Smooth muscle cell (in vitro differentiated cells): Measurements from ENCODE around the gene VSTM4. TPM values are rescaled to one million over a fixed set of nuclear protein-coding genes. Genes with fewer than 3 reads are reported as not detected.
A peak's percentile ranks its signal among the peaks of the same experiment; 100 is the strongest.

ENCODE experiments used
- DNase-seq: peaks from one replicate; lab custom pipeline; 2025; ENCODE audit not compliant: unreplicated experiment; lab: John Stamatoyannopoulos, UW
- H2AFZ ChIP-seq: fragments of 200-600 bp; sonication (generic); 2 replicates; pipeline ENCODE4 v1.6.0; 2016; ENCODE audit warnings: antibody characterized with exemption, low read depth, mild to moderate bottlenecking
- H3F3A ChIP-seq: fragments of 200-600 bp; sonication (generic); 2 replicates; pipeline ENCODE4 v1.6.0; 2017; ENCODE audit warnings: antibody characterized with exemption, low read depth
- H3K27ac ChIP-seq: fragments of 200-600 bp; sonication (generic); 2 replicates; pipeline ENCODE4 v1.5.1; 2016; ENCODE audit warnings: low read depth, mild to moderate bottlenecking
- H3K27me3 ChIP-seq: fragments of 200-600 bp; sonication (generic); 2 replicates; pipeline ENCODE4 v1.6.1; 2016; ENCODE audit warnings: low read depth, mild to moderate bottlenecking
- H3K36me3 ChIP-seq: fragments of 200-600 bp; sonication (generic); 2 replicates; pipeline ENCODE4 v1.5.1; 2016; ENCODE audit warnings: low read depth
- H3K4me1 ChIP-seq: fragments of 200-600 bp; sonication (generic); 2 replicates; pipeline ENCODE4 v1.5.1; 2016; ENCODE audit warnings: low read depth
- H3K4me2 ChIP-seq: fragments of 200-600 bp; sonication (generic); 2 replicates; pipeline ENCODE4 v1.6.0; 2016; ENCODE audit warnings: mild to moderate bottlenecking
- H3K4me3 ChIP-seq: fragments of 200-600 bp; sonication (generic); 2 replicates; pipeline ENCODE4 v1.5.1; 2016; ENCODE audit warnings: mild to moderate bottlenecking
- H3K79me2 ChIP-seq: fragments of 200-600 bp; sonication (generic); 2 replicates; pipeline ENCODE4 v1.6.0; 2016; ENCODE audit warnings: low read depth, mild to moderate bottlenecking
- H3K9ac ChIP-seq: fragments of 200-600 bp; sonication (generic); 2 replicates; pipeline ENCODE4 v1.6.0; 2016; ENCODE audit warnings: low read depth
- H3K9me3 ChIP-seq: fragments of 200-600 bp; sonication (generic); replicated peaks from 2 replicates; pipeline ENCODE4 v1.5.1; 2016; ENCODE audit warnings: low read depth
- H4K20me1 ChIP-seq: fragments of 200-600 bp; sonication (generic); 2 replicates; pipeline ENCODE4 v1.6.0; 2016; ENCODE audit warnings: low read depth
- WGBS: methylation state at CpG from one replicate; pipeline ENCODE4 v1.1.7; 2016; ENCODE audit warnings: low lambda C conversion rate; 5-methylcytosine and 5-hydroxymethylcytosine counted together
- polyA plus RNA-seq: library from polyadenylated mRNA; unstranded; fragments of >200 nt; fragmentation: Nextera tagmentation; extraction: Ambion mirVana; gene quantifications from 2 replicates; pipeline ENCODE4 v1.2.1, GENCODE V29; 2016
- total RNA-seq: library from RNA; depleted of rRNA; stranded (reverse); fragments of >200 nt; gene quantifications from 2 replicates; pipeline ENCODE4 v1.2.3, GENCODE V29; 2014
- TF ChIP-seq, protein P1 (sequence below): fragments of 200-600 bp; sonication (generic); IDR thresholded peaks from 2 replicates; pipeline ENCODE4 v1.5.1; 2017; ENCODE audit warnings: borderline replicate concordance, mild to moderate bottlenecking, antibody characterized with exemption; ENCODE audit not compliant: insufficient read depth, poor library complexity, severe bottlenecking

The VSTM4 gene
- total and polyA plus RNA-seq, 2 experiments from 2014 or later: 5.1 to 7.7 TPM

GRCh38 chr10:49029666-49030065 is 85.7 kb downstream of the VSTM4 start:
- no peak overlapping the region for H2AFZ ChIP-seq

DNA sequence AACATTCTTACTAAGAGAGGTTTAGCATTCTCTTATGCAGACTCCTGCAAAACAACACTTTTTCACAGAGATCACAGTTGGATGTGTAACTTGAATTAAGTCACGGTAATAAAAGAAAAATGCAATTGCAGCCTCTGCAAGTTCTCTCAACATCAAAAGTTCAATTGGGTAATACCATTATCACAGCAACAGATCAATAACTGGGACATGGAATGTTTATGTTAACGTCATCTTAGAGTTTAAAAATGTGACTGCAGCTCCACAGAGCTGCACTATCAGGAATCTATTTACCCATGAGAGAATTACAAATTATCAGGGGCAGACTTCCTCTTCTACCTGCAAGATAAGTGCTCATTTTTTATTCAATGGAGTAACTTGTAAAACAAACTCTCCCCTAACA is 86.7 kb downstream of the VSTM4 start:
- H3K27ac ChIP-seq: no peak overlapping the region
- H3F3A ChIP-seq: no peaks in the 10 kb centered on the region
- no peaks in the 10 kb centered on the region for H3K79me2 ChIP-seq
- WGBS: 77% methylated on average over 2 of the region's 2 CpGs
- no peaks in the 10 kb centered on the region for H3K9me3 ChIP-seq
- no peak for DNase-seq
- no peak overlapping the region for H3K4me3 ChIP-seq
- TF ChIP-seq, protein P1, sequence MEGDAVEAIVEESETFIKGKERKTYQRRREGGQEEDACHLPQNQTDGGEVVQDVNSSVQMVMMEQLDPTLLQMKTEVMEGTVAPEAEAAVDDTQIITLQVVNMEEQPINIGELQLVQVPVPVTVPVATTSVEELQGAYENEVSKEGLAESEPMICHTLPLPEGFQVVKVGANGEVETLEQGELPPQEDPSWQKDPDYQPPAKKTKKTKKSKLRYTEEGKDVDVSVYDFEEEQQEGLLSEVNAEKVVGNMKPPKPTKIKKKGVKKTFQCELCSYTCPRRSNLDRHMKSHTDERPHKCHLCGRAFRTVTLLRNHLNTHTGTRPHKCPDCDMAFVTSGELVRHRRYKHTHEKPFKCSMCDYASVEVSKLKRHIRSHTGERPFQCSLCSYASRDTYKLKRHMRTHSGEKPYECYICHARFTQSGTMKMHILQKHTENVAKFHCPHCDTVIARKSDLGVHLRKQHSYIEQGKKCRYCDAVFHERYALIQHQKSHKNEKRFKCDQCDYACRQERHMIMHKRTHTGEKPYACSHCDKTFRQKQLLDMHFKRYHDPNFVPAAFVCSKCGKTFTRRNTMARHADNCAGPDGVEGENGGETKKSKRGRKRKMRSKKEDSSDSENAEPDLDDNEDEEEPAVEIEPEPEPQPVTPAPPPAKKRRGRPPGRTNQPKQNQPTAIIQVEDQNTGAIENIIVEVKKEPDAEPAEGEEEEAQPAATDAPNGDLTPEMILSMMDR: no peak
- H3K4me2 ChIP-seq: no peak overlapping the region
- no peak overlapping the region for H3K9ac ChIP-seq
- no peak overlapping the region for H2AFZ ChIP-seq
- no peaks in the 10 kb centered on the region for H3K36me3 ChIP-seq
- no peaks in the 10 kb centered on the region for H3K27me3 ChIP-seq
- H3K4me1 ChIP-seq: peaks cover 6% of the 10 kb centered on the region
- no peaks in the 10 kb centered on the region for H4K20me1 ChIP-seq

More at GRCh38 chr10:49029666-49030065, 85.7 kb downstream of the VSTM4 start:
- H3K9me3 ChIP-seq: no peaks in the 10 kb centered on the region
- no peaks in the 10 kb centered on the region for H3F3A ChIP-seq
- H3K27me3 ChIP-seq: no peaks in the 10 kb centered on the region
- H3K9ac ChIP-seq: no peak overlapping the region
- TF ChIP-seq, protein P1: no peak
- DNase-seq: no peak
- no peaks in the 10 kb centered on the region for H3K79me2 ChIP-seq
- no peaks in the 10 kb centered on the region for H3K36me3 ChIP-seq
- H3K4me2 ChIP-seq: no peak overlapping the region
- no peak overlapping the region for H3K4me3 ChIP-seq
- no peak overlapping the region for H3K27ac ChIP-seq
- H4K20me1 ChIP-seq: no peaks in the 10 kb centered on the region
- 100% methylated on average over 1 of the region's 1 CpG for WGBS
- H3K4me1 ChIP-seq: no peaks in the 10 kb centered on the region

GRCh38 chr10:49025347-49025983 is 89.9 kb downstream of the VSTM4 start:
- Histone ChIP-seq H3K79me2 (no peaks in the 10 kb centered on the region), H3K4me3 (no peak overlapping the region), H3K27ac (no peak overlapping the region), H3F3A (no peaks in the 10 kb centered on the region), H3K36me3 (no peaks in the 10 kb centered on the region), H3K4me2 (no peak overlapping the region), H3K27me3 (no peaks in the 10 kb centered on the region), H4K20me1 (no peaks in the 10 kb centered on the region), H3K4me1 (peaks cover 6% of the 10 kb centered on the region), H3K9ac (no peak overlapping the region), H3K9me3 (no peaks in the 10 kb centered on the region), H2AFZ (no peak overlapping the region)
- DNase-seq: no peak
- WGBS: 91% methylated on average over 7 of the region's 7 CpGs
- TF ChIP-seq, protein P1: no peak

DNA sequence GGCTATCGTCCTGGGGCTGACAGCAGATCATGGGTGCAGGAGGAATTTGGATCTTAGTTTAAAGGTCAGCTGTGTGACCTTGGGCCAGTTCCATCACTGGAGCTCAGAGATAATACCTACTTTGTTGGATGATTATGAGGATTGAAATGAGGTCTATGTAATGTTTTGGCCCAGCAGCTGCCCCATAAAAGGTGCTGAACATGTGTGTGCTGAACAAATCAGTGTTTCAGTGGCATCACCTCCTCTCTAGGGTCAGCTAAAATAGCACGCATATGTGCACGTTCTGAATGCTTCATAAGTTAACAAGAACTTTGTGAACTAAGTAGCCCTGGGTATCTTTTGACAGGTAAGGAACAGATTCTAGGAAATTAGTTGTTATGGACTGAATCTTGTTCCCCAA is 90.8 kb downstream of the VSTM4 start:
- Histone ChIP-seq H3K4me3 (no peak overlapping the region), H3K4me2 (peak overlapping the region; percentile 37), H2AFZ (no peak overlapping the region), H3K27me3 (no peaks in the 10 kb centered on the region), H3K4me1 (peaks cover 6% of the 10 kb centered on the region), H3K9me3 (no peaks in the 10 kb centered on the region), H3K27ac (no peak overlapping the region), H3K79me2 (no peaks in the 10 kb centered on the region), H3K9ac (no peak overlapping the region), H3F3A (no peaks in the 10 kb centered on the region), H3K36me3 (no peaks in the 10 kb centered on the region), H4K20me1 (no peaks in the 10 kb centered on the region)
- 94% methylated on average over 3 of the region's 3 CpGs for WGBS
- no peak for DNase-seq
- TF ChIP-seq, protein P1: no peak
